Body of pancreas (tissue), 4 donors: ENCODE data around the gene ATP2B2. TPM values are rescaled to one million over a fixed set of nuclear protein-coding genes. Genes with fewer than 3 reads are reported as not detected.

ENCODE experiments used
- ATAC-seq: fragments of 150-250 bp; one replicate; pipeline ENCODE4 v1.9.1; 2016
- DNase-seq, 4 donors: peaks; one replicate each; pipeline ENCODE4 v3.0.0-alpha.2; 2019
- H3K27ac ChIP-seq, 4 donors: fragments of 200-600 bp; sonication (generic); 1 replicate in 3 of 4; 2 replicates in 1 of 4; pipeline versions ENCODE4 v1.5.1 to v1.6.1; 2016 to 2019; ENCODE audit warnings: mild to moderate bottlenecking in 1 of 4, mixed read lengths in 1 of 4, moderate library complexity in 1 of 4
- H3K27me3 ChIP-seq, 2 donors: fragments of 200-600 bp; sonication (generic); one replicate each; pipeline ENCODE4 v1.6.0; 2016; ENCODE audit warnings: mild to moderate bottlenecking in 1 of 2
- H3K36me3 ChIP-seq, 2 donors: fragments of 200-600 bp; sonication (generic); replicated peaks in 1 of 2; 2 replicates each; pipeline ENCODE4 v1.5.1; 2016; ENCODE audit warnings: low read depth in 2 of 2; ENCODE audit not compliant: insufficient read depth in 1 of 2
- H3K4me1 ChIP-seq: fragments of 200-600 bp; sonication (generic); one replicate; pipeline ENCODE4 v1.6.0; 2016
- H3K4me3 ChIP-seq, 2 donors: fragments of 200-600 bp; sonication (generic); 1 replicate in 1 of 2; 2 replicates in 1 of 2; pipeline ENCODE4 v1.5.1; 2016 to 2019
- H3K9me3 ChIP-seq, 3 donors: fragments of 200-600 bp; sonication (generic); 1 replicate in 2 of 3; 2 replicates in 1 of 3; pipeline ENCODE4 v1.5.1; 2016
- POLR2A ChIP-seq, 3 donors: fragments of 450-650 bp; IDR thresholded peaks; one replicate each; pipeline ENCODE4 v1.6.1; 2016; ENCODE audit warnings: antibody characterized with exemption in 3 of 3, mild to moderate bottlenecking in 2 of 3
- WGBS, 2 donors: methylation state at CpG; one replicate each; pipeline ENCODE4 v1.1.5; 2017; 5-methylcytosine and 5-hydroxymethylcytosine counted together
- intact Hi-C: fragments of 100-400 bp; cut with DNase I; formaldehyde crosslinking; loops from one replicate; pipeline ENCODE4 v1.15.1; 2023
- total RNA-seq, 2 donors: library from RNA; depleted of rRNA; stranded (reverse); fragments of >200 nt; gene quantifications; one replicate each; pipeline ENCODE4 v1.1.0, GENCODE V29; 2016
- TF ChIP-seq, protein P1 (sequence below), 7 experiments: fragments of 450-650 bp in 4 of 7; fragments of 200-600 bp in 3 of 7; sonication (generic) in 3 of 7; IDR thresholded peaks; one replicate each; pipeline ENCODE4 v1.5.1; 2016 to 2019; ENCODE audit warnings: antibody characterized with exemption in 7 of 7

ATP2B2 gene
- total RNA-seq, 2 donors from 2014 or later: 0.52 TPM; not detected in 1

DNA sequence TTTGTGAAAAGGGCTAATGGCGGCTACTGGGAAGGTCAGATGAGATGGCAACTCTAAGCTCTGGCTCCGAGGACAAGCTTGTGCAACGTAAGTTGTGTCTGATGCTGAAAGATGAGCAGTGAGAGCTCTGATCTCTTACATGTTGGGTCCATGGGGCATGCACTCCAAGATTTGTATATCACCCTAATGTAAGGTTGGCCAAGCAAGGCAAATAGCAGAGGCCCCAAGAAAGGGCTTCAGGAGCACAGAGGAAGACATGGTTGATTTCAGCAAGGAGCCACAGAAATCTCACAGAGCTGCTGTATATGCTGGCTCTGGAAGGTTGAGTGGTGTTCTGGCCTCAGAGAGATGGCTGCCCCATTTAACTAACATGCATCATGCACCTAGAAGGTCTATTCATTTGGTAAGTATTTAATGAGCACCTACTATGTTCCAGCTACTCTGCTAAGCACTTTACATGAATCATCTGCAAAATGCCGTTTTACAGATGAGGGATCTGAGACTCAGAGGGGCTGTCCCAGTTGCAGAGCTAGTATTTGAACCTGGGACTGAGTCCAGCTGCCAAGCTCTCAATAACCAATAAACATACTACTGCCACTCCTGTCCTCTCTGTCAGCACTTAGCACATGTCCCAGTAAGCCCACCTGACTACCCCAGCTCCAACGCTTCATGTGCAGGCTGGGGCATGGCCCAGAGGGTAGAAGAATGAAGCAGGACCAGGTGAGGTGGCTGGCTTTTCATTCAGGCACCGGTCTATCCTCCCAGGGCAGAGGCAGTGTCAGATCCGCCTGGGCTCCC is 27.8 kb upstream of the ATP2B2 start:
- intact Hi-C loops: no loop called here
- no peaks in the 10 kb centered on the region for H3K9me3 ChIP-seq
- ATAC-seq (no peak), DNase-seq (no peak)
- H3K27ac ChIP-seq: no peak overlapping the region
- no peak overlapping the region for H3K4me3 ChIP-seq
- no peaks in the 10 kb centered on the region for H3K27me3 ChIP-seq
- no peaks in the 10 kb centered on the region for H3K4me1 ChIP-seq
- TF ChIP-seq, protein P1, sequence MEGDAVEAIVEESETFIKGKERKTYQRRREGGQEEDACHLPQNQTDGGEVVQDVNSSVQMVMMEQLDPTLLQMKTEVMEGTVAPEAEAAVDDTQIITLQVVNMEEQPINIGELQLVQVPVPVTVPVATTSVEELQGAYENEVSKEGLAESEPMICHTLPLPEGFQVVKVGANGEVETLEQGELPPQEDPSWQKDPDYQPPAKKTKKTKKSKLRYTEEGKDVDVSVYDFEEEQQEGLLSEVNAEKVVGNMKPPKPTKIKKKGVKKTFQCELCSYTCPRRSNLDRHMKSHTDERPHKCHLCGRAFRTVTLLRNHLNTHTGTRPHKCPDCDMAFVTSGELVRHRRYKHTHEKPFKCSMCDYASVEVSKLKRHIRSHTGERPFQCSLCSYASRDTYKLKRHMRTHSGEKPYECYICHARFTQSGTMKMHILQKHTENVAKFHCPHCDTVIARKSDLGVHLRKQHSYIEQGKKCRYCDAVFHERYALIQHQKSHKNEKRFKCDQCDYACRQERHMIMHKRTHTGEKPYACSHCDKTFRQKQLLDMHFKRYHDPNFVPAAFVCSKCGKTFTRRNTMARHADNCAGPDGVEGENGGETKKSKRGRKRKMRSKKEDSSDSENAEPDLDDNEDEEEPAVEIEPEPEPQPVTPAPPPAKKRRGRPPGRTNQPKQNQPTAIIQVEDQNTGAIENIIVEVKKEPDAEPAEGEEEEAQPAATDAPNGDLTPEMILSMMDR (IDR thresholded peaks at IDR 0.05): no peak
- no peak for TF ChIP-seq POLR2A (IDR thresholded peaks at IDR 0.05)
- H3K36me3 ChIP-seq: no peaks in the 10 kb centered on the region
- 58 to 68% methylated on average over 4 to 7 of the region's 7 CpGs for WGBS, 2 donors

DNA sequence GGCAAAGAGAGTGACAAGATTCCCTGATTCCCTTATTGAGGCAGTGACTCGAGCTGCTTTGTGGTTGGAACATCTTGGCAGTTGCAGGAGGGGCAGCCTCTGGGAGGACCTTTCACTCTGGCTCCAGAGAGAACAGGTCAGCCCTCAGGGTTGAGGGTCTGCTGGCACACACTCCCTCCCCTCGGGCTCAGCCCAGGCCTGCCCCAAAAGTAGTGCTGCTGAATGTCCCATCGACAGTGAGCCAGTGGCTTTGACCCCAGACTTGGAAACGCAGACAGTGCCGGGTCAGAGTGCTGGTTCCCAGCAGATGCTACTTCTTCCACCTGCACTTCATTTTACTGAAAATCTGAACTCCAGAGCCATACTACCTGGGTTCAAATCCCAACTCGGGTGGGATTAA is 25.6 kb upstream of the ATP2B2 start:
- no peaks in the 10 kb centered on the region for H3K36me3 ChIP-seq
- WGBS, 2 donors: 49 to 68% methylated on average over 5 to 6 of the region's 6 CpGs
- no peak overlapping the region for H3K4me3 ChIP-seq
- H3K4me1 ChIP-seq: no peaks in the 10 kb centered on the region
- TF ChIP-seq, protein P1 (IDR thresholded peaks at IDR 0.05): no peak
- no peaks in the 10 kb centered on the region for H3K9me3 ChIP-seq
- no peak for ATAC-seq
- DNase-seq: no peak
- intact Hi-C loops: no loop called here
- H3K27ac ChIP-seq: no peak overlapping the region
- H3K27me3 ChIP-seq: no peaks in the 10 kb centered on the region

DNA sequence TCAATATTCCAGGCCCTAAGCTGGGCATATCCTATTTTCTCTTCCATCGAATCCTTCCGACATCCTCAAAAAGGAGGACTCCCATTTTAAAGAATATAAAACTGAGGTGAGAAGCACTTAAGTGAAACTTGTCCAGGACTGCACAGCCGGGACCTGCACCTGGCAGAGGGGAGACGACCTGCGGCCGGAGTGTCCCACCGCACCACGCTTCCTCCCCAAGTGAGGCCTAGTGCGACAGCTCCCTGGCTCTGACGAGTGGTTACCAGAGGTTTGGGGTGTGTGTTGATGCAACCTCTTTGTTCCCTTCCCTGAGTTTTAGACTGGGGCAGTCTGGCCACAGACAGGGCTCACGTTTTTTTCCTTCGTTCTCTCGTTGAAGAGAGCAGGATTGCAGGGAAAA is 24.9 kb upstream of the ATP2B2 start:
- H3K9me3 ChIP-seq: no peaks in the 10 kb centered on the region
- DNase-seq: no peak
- no peak overlapping the region for H3K4me3 ChIP-seq

DNA sequence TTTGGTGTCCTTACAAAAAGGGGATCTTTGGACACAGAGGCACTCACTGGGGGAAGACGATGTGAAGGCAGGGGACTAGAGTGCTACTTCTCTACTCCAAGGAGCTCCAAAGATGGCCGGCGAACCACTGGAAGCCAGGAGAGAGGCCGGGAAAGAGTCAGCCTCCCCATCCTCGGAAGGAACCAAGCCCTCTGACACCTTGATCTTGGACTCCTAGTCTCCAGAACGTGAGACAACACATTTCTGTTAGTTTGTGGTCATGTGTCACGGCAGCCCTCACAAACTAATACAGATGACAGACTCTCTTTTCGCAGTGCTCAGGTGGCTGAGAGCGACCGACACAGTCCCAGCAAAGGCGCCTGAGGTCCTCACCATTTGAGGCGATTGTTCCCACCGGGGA is 24.4 kb upstream of the ATP2B2 start:
- no peak for TF ChIP-seq POLR2A (IDR thresholded peaks at IDR 0.05)
- TF ChIP-seq, protein P1 (IDR thresholded peaks at IDR 0.05): no peak
- WGBS, 2 donors: 72 to 78% methylated on average over 10 to 13 of the region's 13 CpGs
- ATAC-seq: no peak
- no peak for DNase-seq
- Histone ChIP-seq H3K4me3 (no peak overlapping the region), H3K9me3 (no peaks in the 10 kb centered on the region), H3K27ac (no peak overlapping the region), H3K27me3 (no peaks in the 10 kb centered on the region), H3K4me1 (no peaks in the 10 kb centered on the region), H3K36me3 (no peaks in the 10 kb centered on the region)
- intact Hi-C loops: no loop called here

More for the DNA sequence above, 24.9 kb upstream of the ATP2B2 start:
- TF ChIP-seq POLR2A (IDR thresholded peaks at IDR 0.05): no peak
- TF ChIP-seq, protein P1 (IDR thresholded peaks at IDR 0.05): no peak
- intact Hi-C loops: no loop called here
- Histone ChIP-seq H3K36me3 (no peaks in the 10 kb centered on the region), H3K27ac (no peak overlapping the region), H3K4me1 (no peaks in the 10 kb centered on the region), H3K27me3 (no peaks in the 10 kb centered on the region)
- ATAC-seq: no peak
- 71 to 73% methylated on average over 13 of the region's 13 CpGs for WGBS, 2 donors

DNA sequence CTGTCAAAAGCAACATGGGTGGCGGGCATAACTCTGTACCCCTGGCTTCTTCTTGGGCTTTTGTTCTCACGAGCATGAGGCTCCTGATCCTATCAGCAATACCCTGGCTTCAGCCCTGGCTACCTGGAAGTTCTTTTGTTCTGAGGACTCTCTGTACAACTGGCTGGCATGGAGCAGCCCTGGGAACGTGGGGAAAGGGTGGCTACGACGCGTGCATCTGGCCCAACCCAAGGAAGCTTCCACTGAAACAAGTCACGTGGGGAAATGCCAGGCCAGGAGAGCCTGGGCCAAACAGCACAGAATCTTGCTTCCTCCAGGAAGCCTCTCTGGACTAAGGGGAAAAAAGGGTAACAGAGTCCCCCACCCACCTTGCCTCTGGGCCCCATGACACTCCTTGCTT is 22.7 kb upstream of the ATP2B2 start:
- WGBS, 2 donors: 67 to 70% methylated on average over 7 of the region's 7 CpGs
- no peak for DNase-seq
- H3K4me1 ChIP-seq: no peaks in the 10 kb centered on the region
- TF ChIP-seq, protein P1 (IDR thresholded peaks at IDR 0.05): no peak
- TF ChIP-seq POLR2A (IDR thresholded peaks at IDR 0.05): no peak
- no peaks in the 10 kb centered on the region for H3K27me3 ChIP-seq
- ATAC-seq: no peak
- intact Hi-C loops: no loop called here
- no peaks in the 10 kb centered on the region for H3K9me3 ChIP-seq
- H3K4me3 ChIP-seq: no peak overlapping the region
- H3K27ac ChIP-seq: no peak overlapping the region
- no peaks in the 10 kb centered on the region for H3K36me3 ChIP-seq
